GOT3 (cell line): ENCODE measurements around the gene KLC4.
A peak's percentile ranks its signal among the peaks of the same experiment; 100 is the strongest.
"Not testable (repeated sequence)": the region's sequence is repeated elsewhere in the genome, so short reads cannot be mapped to it uniquely, and the experiment has no call there.

Source experiments
- DNase-seq: peaks from one replicate; lab custom pipeline; 2025; ENCODE audit warnings: mixed read lengths; lab: John Stamatoyannopoulos, UW

The KLC4 gene

GRCh38 chr6:43093436-43094289 is 34.2 kb downstream of the KLC4 start:
- DNase-seq = no peak

DNA sequence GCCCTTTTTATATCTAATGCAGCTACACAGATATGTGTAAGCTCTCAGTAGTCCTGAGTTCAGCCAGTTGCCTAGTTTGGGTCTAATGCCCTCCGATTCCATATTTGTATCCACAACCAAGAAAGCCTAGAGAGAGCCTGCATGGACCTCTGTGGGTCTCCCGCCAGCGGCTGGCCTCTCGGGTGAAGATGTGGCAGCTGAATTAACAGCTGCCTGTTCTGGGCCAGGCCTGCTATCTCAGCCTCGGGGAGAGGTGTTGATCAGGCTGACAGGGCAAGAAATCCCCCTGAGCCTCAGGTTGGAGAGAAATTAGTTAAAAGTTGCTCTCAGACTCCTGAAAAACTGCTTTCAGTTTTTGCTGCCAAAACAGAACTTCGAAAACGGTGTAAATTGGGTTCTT is 36.5 kb downstream of the KLC4 start:
- no peak for DNase-seq

GRCh38 chr6:43096451-43097097 is 37.1 kb downstream of the KLC4 start:
- DNase-seq = no peak

- DNase-seq = no peak
These were observed 37.7 kb downstream of the KLC4 start for GRCh38 chr6:43097098-43097489.

DNA sequence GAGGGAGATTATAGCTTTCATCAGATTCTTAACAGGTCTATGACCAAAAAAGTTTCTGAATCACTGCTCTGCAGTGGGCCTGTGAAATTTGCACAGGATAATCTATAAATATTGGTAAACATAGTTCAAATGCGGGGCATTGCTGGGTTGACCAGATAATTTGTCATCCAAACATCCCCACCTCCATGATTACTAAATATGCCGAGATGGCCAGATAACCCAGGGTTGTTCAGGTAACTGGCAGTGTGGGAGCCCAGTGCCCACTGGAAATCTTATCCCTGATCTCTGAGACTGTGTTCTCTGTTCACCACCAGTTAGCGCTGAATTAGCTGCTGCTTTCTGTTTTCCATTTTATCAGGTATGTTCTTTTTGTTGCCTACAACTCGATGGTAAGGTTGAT is 38.1 kb downstream of the KLC4 start:
- DNase-seq = no peak

DNA sequence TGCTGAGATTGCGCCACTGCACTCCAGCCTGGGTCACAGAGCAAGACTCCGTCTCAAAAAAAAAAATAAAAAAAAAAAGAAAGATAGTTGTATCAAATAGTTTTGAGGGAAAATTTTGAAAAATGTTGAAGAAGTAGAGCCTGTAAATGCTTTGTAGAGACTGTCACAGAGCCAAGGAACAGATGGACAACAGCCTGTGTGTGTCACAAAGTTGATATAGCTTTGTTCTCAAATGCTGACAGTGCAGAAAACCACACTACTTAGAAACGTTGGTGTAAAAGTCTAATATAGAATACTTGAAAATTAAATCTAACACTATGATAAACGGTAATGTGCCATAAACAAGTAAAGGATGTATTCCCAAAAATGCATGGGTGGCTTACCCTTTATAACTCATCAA is 42.1 kb downstream of the KLC4 start:
- no peak for DNase-seq

GRCh38 chr6:43103253-43103876 is 43.9 kb downstream of the KLC4 start:
- DNase-seq = no peak

- DNase-seq = no peak
These were observed 46.2 kb downstream of the KLC4 start for GRCh38 chr6:43105538-43106222.

- DNase-seq = no peak
These were observed 48.1 kb downstream of the KLC4 start for GRCh38 chr6:43107344-43108062.

DNA sequence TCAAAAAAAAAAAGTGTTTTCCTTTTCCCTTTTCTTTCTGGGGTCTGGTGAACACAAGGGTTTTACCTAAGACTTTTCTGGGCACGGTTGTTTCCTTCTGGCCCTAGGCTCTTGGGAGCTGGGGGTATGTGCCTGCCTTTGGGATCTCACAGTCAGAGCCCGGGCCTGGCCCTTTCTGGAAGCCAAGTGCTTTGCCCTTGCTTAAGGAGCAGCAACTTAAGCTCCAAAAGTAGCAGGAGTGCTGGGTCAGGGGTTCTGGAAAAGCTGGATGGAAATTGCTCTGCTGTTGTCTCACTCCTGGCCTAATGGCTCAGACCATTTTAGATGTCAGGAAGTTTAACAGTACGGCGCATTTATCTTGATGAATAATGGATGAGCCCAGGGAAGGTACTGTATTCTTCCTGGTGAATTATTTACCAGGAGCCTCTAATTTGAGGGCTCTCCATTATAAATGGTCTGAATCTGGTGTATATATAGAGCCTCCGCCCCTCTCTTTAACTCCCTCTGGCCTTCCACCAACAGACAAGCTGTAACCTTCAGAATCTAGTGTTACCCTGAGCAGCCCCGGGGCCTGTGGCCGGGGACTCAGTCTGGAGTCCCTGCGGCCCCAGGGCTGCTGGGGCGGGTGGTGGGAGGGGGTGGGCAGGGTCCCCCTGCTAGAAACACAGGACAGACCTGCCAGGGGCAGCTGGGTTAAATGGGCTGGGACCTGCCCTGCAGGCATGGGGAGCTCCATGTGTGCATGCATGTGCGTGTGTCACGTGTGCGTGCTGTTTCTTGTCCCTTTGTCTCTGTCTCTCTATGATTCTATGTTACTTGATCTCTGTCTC is 54.2 kb downstream of the KLC4 start:
- DNase-seq = no peak

GRCh38 chr6:43115365-43115764 is 55.9 kb downstream of the KLC4 start:
- no peak for DNase-seq

DNA sequence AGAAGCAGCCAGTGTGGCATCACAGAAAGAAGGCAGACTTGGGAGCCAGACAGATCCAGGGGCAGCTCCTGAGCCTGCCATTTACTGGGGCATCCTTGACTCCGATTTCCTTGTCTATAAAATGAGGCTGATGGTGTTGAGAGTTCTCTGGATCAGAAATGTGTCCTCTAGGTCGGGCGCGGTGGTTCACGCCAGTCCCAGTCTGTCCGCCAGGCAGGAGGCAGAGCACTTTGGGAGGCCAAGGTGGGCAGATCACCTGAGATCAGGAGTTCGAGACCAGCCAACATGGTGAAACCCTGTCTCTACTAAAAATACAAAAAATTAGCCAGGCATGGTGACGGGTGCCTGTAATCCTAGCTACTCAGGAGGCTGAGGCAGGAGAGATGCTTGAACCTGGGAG is 58.0 kb downstream of the KLC4 start:
- DNase-seq = not testable (repeated sequence)

GRCh38 chr6:43119482-43119881 is 60.1 kb downstream of the KLC4 start:
- DNase-seq = no peak

GRCh38 chr6:43120101-43120763 is 60.8 kb downstream of the KLC4 start:
- no peak for DNase-seq

GRCh38 chr6:43120944-43121913 is 61.8 kb downstream of the KLC4 start:
- DNase-seq = peak; percentile 81

GRCh38 chr6:43122146-43122545 is 62.7 kb downstream of the KLC4 start:
- DNase-seq = no peak

DNA sequence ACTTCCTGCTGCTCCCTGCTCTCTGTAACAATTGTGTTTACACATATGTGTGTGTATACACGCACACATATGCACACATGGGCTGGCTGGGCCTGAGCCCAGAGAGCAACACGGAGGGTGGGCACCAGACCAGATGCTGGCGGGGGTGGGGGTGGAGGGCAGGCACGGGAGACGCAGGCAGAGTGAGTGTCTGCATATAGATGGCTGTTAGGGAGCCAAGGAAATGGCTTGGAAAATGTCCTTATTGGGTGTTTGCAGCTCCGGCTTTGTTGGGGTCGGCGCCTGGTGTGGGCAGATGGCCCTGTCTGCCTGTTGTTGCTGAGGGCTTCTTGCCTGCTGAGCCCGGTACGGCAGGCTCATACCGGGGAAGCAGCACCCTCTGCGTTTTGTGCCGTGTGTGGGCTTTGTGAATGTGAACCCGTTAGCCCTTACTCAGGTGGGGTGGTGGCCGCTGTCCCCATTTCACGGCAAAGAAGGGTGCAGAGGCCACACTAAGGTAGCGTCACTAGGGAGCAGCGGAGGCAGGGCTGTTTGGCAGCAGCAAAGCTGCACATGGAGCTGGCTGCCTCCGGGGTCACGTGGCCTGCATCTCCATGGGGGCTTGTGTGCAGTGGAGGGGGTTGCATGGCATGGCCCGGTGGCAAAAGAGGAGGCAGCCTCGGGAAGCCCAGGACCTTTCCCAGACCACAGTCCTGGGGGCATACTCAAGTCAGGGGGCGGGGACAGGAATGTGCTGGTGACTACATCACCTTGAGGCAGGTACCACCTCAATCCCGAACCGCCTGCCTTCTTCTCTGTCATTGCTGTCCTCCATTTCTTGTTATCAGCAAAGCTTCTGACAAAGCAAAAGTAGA is 64.3 kb downstream of the KLC4 start:
- DNase-seq = no peak

- DNase-seq = no peak
These were observed 65.0 kb downstream of the KLC4 start for GRCh38 chr6:43124481-43124880.
